Measurements from ENCODE around the gene TOB2.

The TOB2 gene

GRCh38 chr22:41384128-41384527 lies 62.5 kb downstream of the TOB2 start:
- TF ChIP-seq CTCF (IDR thresholded peaks at IDR 0.05; ENCODE audit: poor library complexity, severe bottlenecking) = no peak
- H3K27ac ChIP-seq (ENCODE audit: poor library complexity, severe bottlenecking) = no peak overlapping the region
- no peak overlapping the region for H3K4me3 ChIP-seq (ENCODE audit: severe bottlenecking)
- no peak for DNase-seq (ENCODE audit: low spot score)
- peaks cover 7% of the 10 kb centered on the region for H3K36me3 ChIP-seq (ENCODE audit: low read depth)
- ATAC-seq (ENCODE audit: low read depth) = no peak
- H3K27me3 ChIP-seq (ENCODE audit: insufficient read depth, poor library complexity, severe bottlenecking) = no peaks in the 10 kb centered on the region
- peaks cover 7% of the 10 kb centered on the region for H3K4me1 ChIP-seq (ENCODE audit: insufficient read depth, poor library complexity, severe bottlenecking)
- H3K9me3 ChIP-seq (ENCODE audit: severe bottlenecking) = no peaks in the 10 kb centered on the region
